Stimulated activated CD8-positive, alpha-beta memory T cell treated with anti-CD3 and anti-CD28 coated beads, Interleukin-7, amount 100 ng/mL, for 48 hours (primary cell): ENCODE data around the gene ABCC1.

Experiments used
- DNase-seq, 2 donors: peaks; one replicate each; pipeline ENCODE4 v3.0.0-alpha.2; 2020; ENCODE audit warnings: low read depth in 1 of 2; ENCODE audit errors: extremely low read depth in 1 of 2

ABCC1 gene

DNA sequence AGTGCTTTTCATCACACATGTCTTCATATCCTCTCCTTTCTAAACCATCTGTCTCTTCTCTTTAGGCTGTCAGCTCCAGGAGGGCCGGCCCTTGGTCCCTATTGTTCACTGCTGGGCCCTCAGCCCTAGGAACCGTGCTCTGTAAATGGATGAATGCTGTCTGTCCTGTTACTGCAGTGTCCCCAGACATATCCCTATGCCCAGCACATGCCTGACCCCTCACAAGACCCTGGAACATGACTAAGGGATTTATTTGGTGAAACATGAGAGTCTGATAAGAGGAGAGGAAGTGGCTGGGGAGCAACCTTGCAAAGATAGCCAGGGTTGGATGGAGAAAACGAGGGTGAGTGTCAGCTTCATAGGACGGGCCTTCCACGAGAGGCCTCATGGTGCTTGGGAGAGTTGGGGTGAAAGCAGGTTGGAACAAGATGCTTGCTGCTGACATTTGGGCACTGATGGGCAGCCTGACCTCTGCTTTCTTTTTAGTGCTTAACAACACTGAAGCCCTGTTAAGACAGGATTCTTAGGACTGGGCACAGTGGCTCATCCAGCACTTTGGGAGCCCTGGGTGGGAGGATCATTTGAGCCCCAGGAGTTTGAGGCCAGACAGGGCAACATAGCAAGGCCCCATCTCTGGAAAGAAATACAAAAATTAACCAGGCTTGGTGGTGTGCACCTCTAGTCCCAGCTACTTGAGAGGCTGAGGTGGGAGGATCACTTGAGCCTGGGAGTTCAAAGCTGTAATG is 39.0 kb downstream of the ABCC1 start:
- DNase-seq, result no peak

DNA sequence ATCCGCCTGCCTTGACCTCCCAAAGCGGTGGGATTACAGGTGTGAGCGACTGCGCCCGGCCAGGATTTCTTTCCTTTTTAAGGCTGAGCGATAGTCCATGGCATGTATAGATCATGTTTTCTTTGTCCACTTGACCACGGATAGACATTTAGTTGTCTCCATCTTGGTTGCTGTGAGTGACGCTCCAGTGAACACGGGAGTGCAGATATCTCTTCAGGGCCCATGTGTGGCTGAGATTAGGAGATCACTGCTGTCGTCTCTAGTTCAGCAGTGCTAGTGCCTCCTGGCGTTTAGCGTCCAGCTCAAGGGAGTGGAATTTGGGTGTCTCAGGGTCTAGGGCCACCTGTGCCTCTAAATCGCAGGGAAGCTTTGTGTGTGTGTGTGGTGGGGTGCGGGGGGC is 41.5 kb downstream of the ABCC1 start:
- DNase-seq, result no peak

DNA sequence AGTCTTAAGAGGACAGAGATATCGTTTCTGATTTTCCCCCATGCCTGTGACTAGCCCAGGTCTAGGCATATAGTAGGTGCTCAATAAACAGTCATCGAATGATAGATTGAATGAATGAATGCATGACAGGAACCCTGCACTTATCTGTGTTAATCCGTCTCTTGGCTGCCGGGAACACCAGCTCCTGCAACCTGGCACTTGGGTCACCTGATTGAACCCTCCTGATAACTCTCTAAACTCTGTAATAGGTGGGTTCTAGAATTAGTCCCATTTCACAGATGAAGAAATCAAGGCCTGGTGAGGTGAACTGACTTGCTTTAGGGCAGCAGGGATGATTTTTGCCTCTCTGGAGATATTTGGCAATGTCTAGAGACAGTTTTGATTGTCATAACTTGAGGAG is 43.7 kb downstream of the ABCC1 start:
- no peak for DNase-seq

- no peak for DNase-seq
Measured at GRCh38 chr16:15993541-15993940, 44.1 kb downstream of the ABCC1 start.

- DNase-seq, result no peak
Measured at GRCh38 chr16:15993946-15994665, 44.7 kb downstream of the ABCC1 start.

DNA sequence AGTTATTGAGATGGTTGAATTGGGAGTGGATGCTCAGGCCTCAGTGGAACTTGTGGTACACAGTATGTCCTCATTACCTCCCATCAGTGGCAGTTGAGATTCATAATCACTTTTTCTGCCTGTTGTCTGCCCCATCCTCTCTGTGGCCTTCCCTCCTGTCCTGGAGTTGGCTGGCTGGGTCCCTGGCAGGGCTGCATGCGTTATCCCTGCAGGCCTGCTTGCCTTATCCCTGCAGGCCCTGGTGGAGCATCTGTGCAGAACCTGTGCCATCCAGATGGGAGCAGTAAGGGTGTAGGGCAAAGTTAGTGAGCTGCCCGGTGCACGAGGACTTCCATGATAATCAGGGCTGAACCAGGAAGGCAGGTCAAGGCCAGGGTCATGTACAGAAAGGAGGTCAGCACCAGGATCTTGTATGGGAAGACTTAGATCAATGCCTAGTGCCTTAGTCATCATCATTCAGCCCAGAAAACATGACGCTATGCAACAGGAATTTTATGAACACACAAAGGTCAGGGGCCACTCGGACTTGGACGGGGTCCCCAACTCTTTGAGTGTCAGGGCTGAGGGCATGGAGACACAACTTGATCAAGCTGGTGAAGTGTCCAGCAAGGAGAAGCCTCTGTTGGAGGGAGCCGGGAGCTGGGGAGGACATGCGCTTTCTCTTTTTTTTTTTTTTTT is 47.2 kb downstream of the ABCC1 start:
- DNase-seq, result no peak

DNA sequence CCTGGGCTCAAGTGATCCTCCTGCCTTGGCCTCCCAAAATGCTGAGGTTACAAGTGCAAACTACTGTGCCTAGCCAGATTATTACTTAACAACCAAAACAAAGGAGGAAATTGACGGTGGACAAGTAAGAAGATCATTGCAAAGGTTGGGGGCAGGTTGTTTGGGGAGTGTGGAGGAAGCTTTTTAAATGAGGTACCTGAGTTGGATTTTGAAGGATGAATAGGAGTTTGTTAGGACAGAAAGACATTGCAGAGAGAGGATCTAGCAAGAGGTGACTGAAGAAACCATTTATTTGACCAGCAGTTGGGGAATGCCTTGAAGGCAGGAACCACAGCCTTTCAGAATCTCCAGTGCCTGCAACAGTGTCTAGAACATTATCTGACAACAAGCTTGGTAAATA is 51.3 kb downstream of the ABCC1 start:
- DNase-seq, result no peak

DNA sequence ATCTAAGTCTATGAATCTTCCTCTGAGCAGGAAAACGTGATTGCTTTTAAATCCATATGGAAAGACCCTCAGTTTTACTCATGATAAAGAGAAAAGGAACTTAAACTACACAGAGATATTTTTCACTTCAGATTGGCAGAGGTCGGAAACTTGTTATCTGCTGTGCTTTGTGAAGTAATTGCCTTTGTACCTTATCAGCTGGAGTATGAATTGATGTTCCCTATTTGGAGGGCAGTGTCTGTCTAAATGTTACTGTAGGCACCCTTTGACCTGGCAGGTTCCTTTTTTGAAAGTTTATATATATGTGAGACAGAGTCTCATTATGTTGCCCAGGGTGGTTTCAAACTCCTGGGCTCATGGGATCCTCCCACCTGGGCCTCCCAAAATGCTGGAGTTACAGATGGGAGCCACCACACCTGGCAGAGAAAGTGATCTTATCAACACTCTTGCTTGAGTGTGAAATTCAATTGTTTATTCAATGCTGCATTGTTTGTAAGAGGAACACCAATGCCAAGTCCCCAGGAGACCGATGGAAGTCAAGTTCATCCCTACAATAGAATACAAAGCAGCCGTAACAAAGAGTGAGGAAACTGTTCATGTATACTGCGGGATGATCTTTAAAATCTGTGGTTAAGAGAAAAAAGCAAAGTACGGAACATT is 52.3 kb downstream of the ABCC1 start:
- DNase-seq, result no peak

DNA sequence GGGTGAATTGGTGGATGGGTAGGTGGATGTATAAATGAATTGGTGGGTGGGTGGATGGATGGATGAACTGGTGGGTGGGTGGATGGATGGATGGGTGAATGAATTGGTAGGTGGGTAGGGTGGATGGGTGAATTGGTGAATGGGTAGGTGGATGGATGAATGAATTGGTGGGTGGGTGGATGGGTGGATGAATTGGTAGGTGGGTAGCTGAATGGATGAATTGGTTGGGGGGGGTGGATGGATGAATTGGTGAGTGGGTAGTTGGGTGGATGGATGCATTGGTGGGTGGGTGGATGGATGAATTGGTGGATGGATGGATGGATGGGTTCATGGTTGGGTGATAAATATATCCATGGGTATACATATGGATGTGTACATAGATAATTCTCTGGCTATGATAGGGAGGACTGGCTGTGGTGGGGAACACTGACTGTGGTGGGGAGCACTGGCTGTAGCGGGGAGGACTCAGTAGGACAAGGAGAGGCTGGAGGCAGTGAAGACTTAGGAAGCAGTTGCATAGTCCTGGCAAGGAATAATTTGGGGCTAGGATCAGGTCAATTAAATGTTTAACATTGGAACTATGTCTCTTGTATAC is 54.4 kb downstream of the ABCC1 start:
- no peak for DNase-seq

DNA sequence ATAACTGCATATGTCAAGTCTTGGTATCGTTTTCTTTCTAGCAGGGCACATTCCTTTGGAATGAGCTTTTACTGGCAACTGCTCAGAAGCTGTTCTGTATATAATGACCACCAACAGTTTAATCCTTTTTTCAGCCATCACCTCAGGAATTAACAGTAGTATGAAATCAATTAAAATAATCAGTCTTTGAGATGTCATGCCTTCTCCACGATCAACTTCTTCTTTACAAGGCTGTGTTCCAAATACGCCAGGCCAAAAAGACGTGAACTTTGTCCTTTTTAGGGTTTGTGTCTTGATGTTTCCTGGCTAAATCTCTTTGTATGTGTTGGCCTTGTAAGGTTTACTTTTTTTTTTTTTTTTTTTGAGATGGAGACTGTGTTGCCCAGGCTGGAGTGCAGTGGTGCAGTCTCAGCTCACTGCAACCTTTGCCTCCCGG is 54.9 kb downstream of the ABCC1 start:
- DNase-seq, result no peak

- no peak for DNase-seq
Measured at GRCh38 chr16:16005721-16006120, 56.3 kb downstream of the ABCC1 start.

DNA sequence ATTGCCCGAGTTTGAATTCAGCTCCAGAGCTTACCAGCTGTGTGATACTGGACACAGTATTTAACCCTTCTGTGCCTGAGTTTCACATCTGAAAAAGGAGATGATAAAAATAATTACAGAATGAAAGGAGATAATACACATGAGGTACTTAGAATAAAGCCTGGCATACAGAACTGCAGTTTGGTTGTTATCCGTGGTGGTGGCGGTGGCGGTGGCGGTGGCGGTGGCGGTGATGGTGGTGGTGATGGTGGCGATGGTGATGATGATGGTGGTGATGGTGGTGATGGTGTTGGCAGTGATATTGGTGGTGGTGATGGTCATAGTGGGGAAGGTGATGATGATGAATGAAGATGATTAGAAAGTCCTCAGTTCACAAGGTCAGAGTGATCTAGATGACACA is 57.2 kb downstream of the ABCC1 start:
- DNase-seq, result no peak

DNA sequence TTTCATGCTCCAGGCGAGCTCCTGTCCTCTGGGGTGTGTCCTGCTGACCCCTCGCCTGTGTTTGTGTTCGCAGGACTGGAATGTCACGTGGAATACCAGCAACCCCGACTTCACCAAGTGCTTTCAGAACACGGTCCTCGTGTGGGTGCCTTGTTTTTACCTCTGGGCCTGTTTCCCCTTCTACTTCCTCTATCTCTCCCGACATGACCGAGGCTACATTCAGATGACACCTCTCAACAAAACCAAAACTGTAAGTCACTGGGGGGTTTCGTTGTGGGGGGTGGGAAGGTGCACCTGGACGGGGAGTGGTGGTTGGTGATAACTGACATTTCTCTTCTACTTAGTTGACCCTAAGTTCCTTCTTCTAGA is 58.3 kb downstream of the ABCC1 start:
- no peak for DNase-seq

DNA sequence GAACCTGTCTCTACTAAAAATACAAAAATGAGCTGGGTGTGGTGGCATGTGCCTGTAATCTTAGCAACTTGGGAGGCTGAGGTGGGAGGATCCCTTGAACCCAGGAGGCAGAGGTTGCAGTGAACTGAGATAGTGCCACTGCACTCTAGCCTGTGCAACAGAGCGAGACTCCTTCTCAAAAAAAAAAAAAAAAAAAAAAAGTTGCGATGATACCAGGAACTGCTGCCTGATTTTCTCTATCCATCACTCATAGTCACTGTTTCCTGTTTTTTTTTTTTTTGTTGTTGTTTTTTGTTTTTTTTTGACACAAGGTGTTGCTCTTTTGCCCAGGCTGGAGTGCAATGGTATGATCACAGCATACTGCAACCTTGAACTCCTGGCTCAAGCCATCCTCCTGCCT is 59.2 kb downstream of the ABCC1 start:
- DNase-seq, result no peak

GRCh38 chr16:16009401-16009800 is 60.0 kb downstream of the ABCC1 start:
- DNase-seq, result no peak

- DNase-seq, result no peak
Measured at GRCh38 chr16:16010194-16010593, 60.8 kb downstream of the ABCC1 start.

GRCh38 chr16:16012144-16012543 is 62.7 kb downstream of the ABCC1 start:
- no peak for DNase-seq

- DNase-seq, result no peak
Measured at GRCh38 chr16:16013812-16014211, 64.4 kb downstream of the ABCC1 start.

- no peak for DNase-seq
Measured at GRCh38 chr16:16014329-16015224, 65.2 kb downstream of the ABCC1 start.

GRCh38 chr16:16015849-16016248 is 66.4 kb downstream of the ABCC1 start:
- no peak for DNase-seq
